HG03521 (cell line): ENCODE measurements around the gene AOAH.
"Not testable (repeated sequence)": the region's sequence is repeated elsewhere in the genome, so short reads cannot be mapped to it uniquely, and the experiment has no call there.

ENCODE experiments used
- ATAC-seq: cut with Tn5 transposase; IDR thresholded peaks from one replicate; pipeline ENCODE4 v1.9.1; 2021; ENCODE audit warnings: mild to moderate bottlenecking, moderate library complexity; ENCODE audit not compliant: unreplicated experiment

AOAH gene

DNA sequence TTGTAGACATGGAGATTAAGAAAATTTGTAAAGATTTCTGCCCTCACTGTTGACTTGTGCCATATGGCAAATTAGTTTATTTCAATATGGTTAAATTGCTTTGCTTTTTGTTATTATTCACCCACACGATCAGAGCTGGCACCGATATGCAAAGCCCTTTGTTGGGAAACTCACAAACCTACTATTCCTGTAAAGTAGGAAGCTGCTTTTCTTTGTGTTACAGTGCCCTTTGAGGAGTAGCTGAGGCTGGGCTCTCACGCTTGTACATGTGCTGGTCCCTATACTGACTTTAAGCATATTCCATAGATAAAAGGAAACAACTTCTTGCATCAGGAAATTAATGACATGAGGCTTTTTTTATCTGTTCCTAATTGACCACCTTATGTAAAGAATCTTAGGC is 17.6 kb upstream of the AOAH start:
- no peak for ATAC-seq

DNA sequence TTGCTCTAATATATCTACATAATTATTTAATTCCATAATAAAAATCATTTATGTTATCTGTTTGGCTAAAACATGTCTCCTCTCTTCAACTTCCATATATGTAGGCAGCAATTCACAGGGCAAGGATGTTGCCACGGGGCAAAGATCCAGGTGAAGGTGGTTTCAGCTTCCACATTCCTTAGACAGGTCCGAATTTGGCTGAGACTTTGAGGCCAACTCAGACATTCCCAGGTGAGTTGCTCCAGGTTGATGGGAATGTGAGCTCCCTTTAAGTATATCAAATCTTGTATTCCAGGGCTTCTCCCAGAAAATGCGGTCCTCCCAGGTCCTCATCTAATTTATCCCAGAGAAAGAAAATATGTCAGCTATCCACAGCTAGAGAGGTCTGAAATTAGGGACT is 15.1 kb upstream of the AOAH start:
- no peak for ATAC-seq

DNA sequence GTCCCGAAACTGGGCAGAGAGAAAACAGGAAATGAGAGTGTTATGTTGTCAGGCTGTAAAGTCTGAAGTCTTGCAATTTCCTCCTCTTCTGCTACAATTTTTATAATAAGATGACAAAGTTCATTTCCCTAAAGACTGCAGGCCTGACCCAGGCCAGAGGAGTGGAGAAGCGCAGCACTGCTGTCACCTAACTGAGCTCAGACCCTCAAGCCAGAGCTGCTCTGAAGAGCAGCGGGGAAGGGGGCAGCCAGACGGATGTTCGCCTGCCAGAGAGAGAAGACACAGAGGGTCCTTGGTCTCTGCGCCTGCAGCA is 12.6 kb upstream of the AOAH start:
- peak; percentile 85 for ATAC-seq

DNA sequence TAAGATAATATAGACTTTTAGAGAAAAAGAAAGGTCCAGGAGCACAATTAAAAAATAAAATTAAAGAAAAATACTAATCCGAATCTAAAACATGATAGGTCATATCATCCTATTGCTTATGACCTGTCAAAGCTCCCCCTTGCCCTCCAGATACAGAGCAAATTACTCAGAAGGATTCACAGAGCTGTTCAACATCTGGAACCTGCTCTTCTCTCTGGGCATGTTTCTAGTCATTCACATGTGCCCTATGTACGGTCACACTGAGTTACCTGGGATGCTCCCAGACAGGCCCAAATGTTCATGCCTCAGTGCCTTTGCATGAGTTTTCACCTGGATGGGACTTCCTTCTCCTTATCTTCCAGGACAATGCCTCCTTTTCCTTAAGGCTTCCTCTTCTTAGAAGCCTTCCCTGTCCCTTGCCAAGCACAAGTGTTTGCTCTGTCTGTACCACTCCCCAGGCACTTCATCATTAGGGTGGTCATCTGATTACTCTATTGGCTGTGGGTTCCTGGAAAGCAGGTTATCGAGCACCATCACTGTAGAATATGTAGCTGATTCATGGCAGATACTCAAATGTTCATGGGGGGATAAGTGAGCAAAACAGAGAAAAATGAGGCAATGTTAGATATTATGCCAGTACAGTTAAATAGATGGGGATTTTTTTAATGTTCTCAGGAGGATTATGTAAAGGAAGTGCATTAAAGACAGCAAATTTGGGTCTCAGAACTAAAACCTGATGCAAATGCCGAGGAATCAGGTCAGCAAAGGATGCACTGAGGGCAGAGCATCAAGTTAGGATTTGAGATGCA is 12.0 kb upstream of the AOAH start:
- ATAC-seq, result peak; percentile 22

DNA sequence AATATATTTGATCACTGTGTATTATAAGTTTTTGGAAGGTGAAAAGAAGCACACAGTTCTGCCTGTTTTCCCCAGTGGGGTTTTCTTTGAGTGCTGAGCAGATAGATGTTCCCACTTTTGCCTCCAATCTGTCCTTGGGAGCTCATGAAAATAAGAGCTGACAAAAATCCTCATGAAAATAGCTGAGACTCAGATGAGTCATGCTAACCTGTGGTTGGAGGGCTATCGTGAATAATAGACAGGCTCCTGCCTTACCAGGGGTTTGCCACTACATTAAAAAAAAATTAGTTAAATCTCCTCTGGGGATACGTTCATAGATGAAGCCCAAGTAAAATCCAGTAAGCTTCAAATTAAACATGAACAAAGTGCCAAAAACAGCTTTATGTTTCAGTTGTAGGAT is 10.9 kb upstream of the AOAH start:
- ATAC-seq, result no peak

DNA sequence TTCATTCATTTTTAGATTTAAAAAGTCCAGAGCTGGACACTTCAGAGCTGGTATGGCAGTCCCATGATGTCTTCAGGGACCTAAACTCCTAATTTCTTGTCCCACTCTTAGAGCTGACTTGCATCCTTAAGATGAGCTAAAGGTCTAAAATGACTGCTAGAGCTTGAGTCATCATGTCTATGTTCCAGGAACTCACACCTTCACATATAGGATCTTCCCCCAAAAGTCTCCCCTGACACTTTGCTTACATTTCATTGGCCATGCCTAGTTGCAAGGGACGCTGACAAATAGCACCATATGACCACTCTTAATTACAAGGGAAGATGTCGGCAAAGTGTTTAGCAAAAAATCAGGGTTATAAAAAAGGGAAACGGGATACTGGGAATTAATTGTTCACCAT is 10.4 kb upstream of the AOAH start:
- ATAC-seq, result no peak

DNA sequence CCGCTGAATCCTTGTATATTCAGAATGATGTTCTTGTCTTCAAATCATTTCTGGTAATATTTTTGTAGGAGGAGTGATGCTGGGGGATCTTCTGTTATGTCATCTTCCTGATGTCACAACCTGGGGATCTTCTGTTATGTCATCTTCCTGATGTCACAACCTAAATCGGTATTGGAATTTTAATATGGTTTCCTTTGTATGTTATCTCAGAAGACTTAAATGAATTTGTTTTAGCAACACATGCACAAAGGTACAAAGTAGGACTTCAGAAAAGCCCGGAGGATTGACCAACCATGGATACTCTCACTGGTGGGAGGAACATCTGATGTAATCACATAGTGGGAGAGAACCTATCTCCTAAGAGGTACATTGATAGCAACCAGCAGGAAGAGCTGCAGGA is 9.1 kb upstream of the AOAH start:
- ATAC-seq, result no peak

DNA sequence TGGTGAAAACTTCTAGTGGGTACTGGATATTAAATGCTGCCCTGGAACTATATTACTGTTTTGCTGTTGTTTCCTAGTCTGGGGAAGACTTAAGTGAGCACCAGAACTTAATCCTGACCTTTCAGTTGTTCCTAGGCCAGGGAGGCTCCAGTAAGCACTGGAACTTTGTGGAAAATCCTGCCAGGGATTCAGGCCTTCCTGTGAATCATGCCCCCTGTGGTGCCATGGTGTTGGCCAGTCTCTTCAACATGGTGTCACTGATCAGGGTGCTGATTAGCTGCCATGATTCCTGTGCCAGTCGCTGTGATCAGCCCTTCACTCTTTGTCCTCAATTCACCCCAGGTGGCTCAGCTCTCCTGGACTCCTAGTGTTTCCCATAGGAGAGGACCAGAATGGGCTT is 8.5 kb upstream of the AOAH start:
- ATAC-seq, result no peak

DNA sequence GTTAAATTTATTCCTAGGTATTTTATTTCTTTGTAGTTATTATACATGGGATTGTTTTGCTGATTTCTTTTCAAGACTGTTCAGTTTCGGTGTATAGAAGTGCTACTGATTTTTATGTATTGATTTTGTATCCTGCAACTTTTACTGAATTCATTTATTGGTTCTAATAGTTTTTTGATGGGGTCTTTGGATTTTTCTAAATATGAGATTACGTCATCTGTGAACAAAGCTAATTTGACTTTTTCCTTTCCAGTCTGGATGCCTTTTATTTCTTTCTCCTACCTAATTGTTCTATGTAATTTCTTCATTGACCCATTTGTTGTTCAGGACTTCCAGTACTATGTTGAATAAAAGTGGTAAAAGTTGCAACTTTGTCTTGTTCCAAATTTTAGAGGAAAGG is 5.8 kb upstream of the AOAH start:
- ATAC-seq, result no peak

DNA sequence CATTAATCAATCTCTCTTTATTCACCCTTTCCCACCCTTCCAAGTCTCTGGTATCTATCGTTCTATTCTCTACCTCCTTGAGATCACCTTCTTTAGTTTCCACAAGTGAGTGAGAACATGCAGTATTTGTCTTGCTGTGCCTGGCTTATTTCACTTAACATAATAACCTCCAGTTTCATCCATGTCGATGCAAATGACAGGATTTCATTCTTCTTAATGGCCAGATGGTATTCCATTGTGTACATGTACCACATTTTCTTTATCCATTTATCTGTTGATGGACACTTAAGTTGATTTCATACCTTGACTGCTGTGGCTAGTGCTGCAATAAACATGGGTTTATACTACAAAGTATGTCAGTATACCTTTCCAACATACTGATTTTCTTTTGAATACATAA is 3.8 kb upstream of the AOAH start:
- ATAC-seq, result no peak

DNA sequence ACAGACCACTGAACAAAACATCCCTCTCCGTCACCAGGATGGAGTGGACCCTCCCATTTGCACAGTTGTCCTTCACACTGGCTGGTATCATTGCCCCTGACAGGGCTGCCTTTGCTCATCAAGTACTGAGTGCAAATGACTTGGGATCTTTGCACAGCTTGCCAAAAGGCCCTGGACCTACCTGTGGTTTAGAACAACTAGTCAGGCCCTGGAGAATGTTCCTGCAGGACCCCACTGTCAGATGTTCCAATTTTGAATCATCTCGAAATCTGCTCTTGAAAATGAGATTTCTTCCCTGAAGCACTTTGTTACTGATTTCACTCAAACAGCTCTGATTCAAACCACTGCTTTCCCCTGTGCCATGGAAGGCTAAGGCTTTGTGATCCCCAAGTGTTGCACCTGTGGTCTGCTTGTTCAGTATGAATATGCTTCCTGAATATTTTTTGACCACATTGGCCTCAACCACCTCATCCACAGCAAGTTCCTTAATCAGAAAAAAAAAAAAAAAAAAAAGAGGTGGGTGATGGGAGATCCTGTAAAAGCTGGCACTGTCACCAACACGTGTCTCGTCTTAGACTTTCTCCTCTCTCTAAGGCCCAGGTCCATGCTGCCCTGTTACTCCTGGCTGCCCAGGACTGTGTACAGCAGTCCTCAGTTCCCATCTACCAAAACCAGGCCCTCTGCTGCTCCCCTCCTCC is 2.7 kb upstream of the AOAH start:
- ATAC-seq, result no peak

DNA sequence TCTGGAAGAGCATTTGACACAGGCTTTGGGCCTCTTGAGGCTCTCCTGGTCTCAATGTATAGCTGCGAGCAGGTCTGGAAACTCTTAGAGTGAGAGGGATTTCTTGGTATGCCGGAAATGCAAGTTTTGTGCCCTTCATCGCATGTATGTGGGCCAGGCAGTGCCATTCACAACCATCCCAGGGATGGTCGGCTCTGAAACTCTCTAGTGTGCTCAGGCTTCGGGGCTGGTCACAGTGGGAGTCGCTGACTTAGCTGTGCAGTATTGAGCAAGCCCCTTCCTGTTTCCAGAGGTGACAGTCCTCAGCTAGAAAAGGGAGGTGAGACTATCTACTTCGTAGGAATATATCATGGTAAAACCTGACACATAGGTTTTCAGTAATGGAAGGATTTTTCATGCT is 2.0 kb upstream of the AOAH start:
- no peak for ATAC-seq

DNA sequence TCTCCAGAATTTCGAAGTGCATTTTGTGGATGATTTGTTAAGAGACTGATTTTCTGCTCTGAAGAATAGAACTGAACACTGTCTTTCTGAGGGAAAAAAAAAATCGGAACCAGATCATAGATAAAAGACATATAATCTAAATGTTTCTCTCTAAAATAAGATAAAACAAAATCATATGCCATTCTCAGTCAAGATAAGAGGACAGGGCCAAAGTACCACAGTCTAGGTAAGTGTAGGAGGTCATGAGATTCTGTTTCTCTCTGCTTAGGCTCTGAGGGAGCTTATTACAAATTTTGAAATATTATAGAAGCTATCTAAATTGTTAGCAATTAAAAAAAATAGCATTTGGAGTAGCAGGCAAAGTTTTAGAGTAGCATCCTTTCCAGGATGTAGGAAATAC is 702 bp upstream of the AOAH start:
- no peak for ATAC-seq

DNA sequence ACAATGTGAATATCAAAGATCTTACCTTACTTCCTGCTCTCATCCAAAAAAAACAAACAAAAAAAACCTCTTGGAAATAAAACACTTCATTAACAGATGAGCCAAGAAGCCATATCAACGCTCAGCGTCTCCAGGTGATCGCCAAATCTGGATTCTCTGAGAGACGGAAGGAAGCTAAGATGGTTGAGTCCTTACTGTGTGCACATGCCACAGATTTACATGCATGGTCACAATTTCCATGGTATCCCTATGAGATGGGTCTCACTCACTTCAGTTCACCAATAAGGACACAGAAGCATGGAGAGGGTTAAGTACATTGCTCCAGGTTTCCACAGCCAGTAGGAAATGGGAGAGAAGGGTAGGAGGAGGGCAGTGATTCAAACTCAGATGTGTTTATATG is 1.0 kb downstream of the AOAH start:
- ATAC-seq, result no peak

DNA sequence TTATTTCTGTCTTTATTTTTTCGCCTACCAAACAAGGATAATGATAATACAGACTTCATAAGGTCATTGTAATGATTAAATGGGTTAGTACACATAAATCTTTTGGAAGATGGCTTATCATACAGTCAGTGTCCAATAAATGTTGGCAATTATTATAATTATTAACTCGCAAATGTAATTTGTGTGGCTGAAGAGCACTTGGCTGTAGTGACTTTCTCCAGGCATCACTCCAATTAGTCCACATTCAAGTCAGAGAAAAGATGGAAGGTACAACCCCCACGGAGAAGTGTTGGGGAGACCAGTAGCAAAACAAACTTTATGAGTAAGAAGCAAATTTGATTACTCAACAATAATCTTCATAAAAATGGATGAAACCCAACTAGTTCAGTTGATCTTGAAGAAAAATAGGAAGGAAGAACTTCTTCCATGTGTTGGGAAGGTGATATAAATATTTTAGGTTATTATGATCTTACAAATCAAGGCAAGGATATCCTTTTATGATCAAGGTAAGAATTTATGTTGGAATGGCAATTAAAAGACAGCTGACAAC is 5.1 kb downstream of the AOAH start:
- ATAC-seq, result no peak

DNA sequence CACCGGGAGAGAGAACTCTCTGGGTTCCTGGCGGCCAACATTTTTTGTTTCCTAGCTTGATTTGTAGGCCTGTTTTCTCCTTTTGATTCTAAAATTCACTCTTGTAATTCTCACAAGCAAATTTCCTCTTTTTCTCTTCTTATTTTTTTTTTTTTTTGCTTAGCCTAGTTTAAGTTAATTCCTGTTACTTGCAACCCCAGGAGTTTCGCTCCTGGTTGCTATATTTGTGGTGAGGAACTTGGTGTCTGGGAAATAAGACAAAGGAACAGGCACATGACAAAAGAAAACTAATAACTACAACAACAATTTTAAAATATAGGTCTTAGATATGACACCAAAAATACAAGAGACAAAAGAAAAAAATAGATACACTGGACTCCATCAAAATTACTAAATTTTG is 6.7 kb downstream of the AOAH start:
- no peak for ATAC-seq

DNA sequence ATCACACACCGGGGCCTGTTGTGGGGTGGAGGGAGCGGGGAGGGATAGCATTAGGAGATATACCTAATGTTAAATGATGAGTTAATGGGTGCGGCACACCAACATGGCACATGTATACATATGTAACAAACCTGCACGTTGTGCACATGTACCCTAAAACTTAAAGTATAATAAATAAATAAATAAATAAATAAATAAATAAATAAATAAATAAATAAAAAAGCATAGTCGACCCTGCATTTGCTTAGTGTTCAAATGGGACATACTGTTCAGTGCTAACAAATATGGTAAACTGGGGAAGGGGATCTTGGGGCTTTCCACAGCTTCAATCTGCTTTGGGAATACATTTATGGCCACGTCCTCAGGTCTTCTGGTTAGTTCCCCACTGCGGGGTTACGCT is 7.5 kb downstream of the AOAH start:
- not testable (repeated sequence) for ATAC-seq

DNA sequence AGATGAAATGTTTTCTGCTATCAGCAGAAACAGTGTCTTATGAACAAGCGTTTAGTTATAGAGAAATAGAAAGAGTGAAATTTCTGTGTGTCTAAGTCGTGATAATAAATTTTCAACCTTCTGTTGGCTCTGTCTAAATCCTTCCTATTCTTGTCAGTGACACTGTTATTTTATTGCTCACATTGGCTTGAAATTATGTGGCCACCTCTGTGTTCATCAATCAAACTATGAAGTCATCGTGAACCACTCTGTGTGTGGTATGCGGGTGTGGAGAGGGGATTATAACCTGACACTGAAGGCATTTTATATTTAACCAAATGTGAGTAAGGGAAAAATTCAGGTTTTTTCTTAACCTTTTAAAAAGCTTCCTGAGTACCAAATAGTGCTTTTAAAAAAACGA is 12.3 kb downstream of the AOAH start:
- ATAC-seq, result no peak

DNA sequence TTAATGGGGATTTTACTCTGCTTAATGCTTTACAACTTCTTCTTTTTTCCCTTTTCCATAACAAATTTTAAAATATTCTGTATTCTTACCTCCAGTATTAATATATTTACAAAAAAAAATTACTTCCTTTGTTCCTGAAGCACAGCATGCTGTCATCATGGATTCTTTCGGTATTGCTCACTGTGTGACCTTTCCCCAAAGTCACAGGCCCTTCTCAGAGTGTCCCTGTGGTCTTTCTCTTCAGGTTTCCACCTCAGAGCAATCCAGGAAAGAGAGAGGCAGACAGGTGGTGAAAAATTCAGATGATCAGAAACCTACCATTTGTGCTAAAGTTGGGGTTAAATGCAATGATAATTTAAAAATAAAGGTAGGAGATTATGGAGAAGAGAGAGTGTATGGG is 13.0 kb downstream of the AOAH start:
- no peak for ATAC-seq

DNA sequence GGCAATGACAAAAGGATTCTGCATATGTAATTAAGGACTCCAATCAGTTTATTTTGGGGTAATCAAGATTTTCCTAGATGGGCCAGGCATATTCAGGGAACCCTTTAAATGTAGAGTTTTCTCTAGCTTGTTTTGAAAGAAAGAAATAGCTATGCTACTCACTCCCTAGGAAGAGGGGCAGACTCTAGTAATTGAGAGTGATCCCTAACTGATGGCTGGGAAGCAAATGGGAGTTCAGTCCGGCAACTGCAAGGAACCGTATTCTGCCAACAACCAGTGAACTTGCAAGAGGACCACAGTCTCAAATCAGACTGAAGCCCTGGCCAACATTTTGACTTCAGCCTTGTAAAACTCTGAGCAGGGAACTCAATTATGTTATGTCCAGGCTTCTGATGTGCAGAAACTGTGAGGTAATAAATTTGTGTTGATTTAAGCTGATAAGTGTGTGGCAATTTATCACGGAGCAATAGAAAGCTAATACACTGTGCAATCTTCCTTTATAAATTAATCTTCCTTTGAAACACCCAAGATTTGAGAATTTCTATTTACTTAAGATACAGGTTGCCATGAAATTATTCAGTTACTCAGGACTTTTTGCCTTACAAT is 14.0 kb downstream of the AOAH start:
- no peak for ATAC-seq

DNA sequence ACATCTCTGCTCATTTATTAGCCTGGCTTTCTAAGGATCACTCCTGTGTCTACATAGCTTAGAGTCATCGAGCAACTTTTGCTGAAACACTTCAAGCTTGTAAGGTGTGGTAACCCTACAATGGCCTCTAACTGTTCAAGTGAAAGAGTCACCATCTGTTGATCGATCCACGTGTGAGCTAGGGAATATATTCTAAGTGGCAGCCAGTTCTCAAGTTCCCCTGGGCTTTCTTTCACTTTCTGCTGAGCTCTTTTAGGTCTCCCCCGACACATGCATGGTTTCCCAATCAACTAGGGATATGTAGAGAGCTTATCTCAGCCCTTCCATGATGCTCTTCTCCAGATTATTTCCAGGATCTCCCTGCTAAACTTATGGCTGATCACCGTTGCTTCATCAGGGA is 15.5 kb downstream of the AOAH start:
- no peak for ATAC-seq

DNA sequence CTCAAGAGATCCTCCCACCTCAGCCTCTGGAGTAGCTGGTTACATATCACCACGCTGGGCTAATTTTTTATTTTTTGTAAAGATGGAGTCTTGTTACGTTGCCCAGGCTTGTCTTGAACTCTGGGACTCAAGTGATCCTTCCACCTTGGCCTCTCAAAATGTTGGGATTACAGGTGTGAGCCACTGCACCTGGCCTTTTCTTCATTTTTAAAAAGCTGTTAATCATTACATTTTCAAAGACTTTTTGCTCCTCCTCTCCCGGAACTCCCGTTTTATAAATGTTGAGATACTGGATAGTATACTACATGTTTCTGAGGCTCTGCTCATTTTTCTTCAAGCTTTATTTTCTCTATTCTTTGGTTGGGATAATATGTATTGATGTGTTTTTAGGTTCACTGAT is 16.4 kb downstream of the AOAH start:
- no peak for ATAC-seq
